CD4-positive, alpha-beta T cell (primary cell): ENCODE data around the gene KLRG1. TPM values are rescaled to one million over a fixed set of nuclear protein-coding genes. Genes with fewer than 3 reads are reported as not detected.

Source experiments
- ATAC-seq: fragments of 200-7000 bp; cut with Tn5 transposase; one replicate; pipeline ENCODE4 v1.10.0; 2022; ENCODE audit warnings: mild to moderate bottlenecking; ENCODE audit not compliant: poor library complexity
- CTCF ChIA-PET: fragments of 350-600 bp; sonication (Branson Sonifier 250); formaldehyde crosslinking; loops from one replicate; lab custom pipeline; 2021; ENCODE audit warnings: antibody characterized with exemption, inconsistent platforms; lab: Charles Lee
- POLR2A ChIA-PET: fragments of 350-600 bp; sonication (Branson Sonifier 250); formaldehyde crosslinking; loops from one replicate; lab custom pipeline; 2021; ENCODE audit warnings: antibody characterized with exemption, inconsistent platforms; lab: Charles Lee
- DNase-seq, 14 experiments: peaks; one replicate each; pipeline ENCODE4 v3.0.0-alpha.2; 2013 to 2020; ENCODE audit warnings: mixed read lengths in 2 of 14
- H3K27ac ChIP-seq, 2 donors: one replicate each; pipeline versions ENCODE4 v1.5.1 to v1.7.0; 2013; ENCODE audit warnings: low read length in 2 of 2, low read depth in 1 of 2, mild to moderate bottlenecking in 1 of 2
- H3K27me3 ChIP-seq, 2 experiments: 1 replicate in 1 of 2; 2 replicates in 1 of 2; pipeline versions ENCODE4 v1.6.1 to v1.7.0; 2013; ENCODE audit warnings: low read length in 2 of 2, control low read depth in 1 of 2, mild to moderate bottlenecking in 1 of 2, moderate library complexity in 1 of 2; ENCODE audit not compliant: insufficient read depth in 2 of 2, control insufficient read depth in 1 of 2
- H3K36me3 ChIP-seq: one replicate; pipeline ENCODE4 v1.6.1; 2013; ENCODE audit warnings: low read length, control low read depth; ENCODE audit not compliant: insufficient read depth
- H3K4me1 ChIP-seq: one replicate; pipeline ENCODE4 v1.6.1; 2013; ENCODE audit warnings: low read length, control low read depth; ENCODE audit not compliant: insufficient read depth
- H3K4me3 ChIP-seq: one replicate; pipeline ENCODE4 v1.5.1; 2013; ENCODE audit warnings: mild to moderate bottlenecking, low read length, moderate library complexity
- H3K9me3 ChIP-seq, 2 experiments: 1 replicate in 1 of 2; 2 replicates in 1 of 2; pipeline versions ENCODE4 v1.6.1 to v1.7.0; 2013; ENCODE audit warnings: low read length in 2 of 2, mild to moderate bottlenecking in 2 of 2, control low read depth in 1 of 2, moderate library complexity in 1 of 2; ENCODE audit not compliant: control insufficient read depth in 1 of 2, insufficient read depth in 1 of 2
- H3K27ac Mint-ChIP-seq: one replicate; pipeline ENCODE4 v1.8.0; 2020; ENCODE audit warnings: mixed read lengths
- H3K27me3 Mint-ChIP-seq: one replicate; pipeline ENCODE4 v1.8.0; 2021; ENCODE audit warnings: mixed read lengths
- H3K36me3 Mint-ChIP-seq: one replicate; pipeline ENCODE4 v1.8.0; 2021; ENCODE audit warnings: low read depth, mixed read lengths
- H3K4me1 Mint-ChIP-seq: one replicate; pipeline ENCODE4 v1.8.0; 2021; ENCODE audit warnings: low read depth, mixed read lengths
- H3K4me3 Mint-ChIP-seq: one replicate; pipeline ENCODE4 v1.8.0; 2020; ENCODE audit warnings: mild to moderate bottlenecking, mixed read lengths
- H3K9me3 Mint-ChIP-seq: one replicate; pipeline ENCODE4 v1.8.0; 2020; ENCODE audit warnings: mixed read lengths
- CTCF ChIP-seq: fragments of 200-600 bp; IDR thresholded peaks from one replicate; pipeline ENCODE4 v1.8.0; 2022; ENCODE audit warnings: antibody characterized with exemption, mild to moderate bottlenecking
- intact Hi-C, 2 experiments: fragments of 100-400 bp; cut with DNase I in 1 of 2; cut with micrococcal nuclease in 1 of 2; formaldehyde crosslinking; loops; one replicate each; pipeline versions ENCODE4 v1.15.1 to v1.9.0; 2023 to 2025; cut with DNase I, micrococcal nuclease
- total RNA-seq, 174 experiments: library from RNA in 2 of 174; stranded (reverse) in 2 of 174; gene quantifications; one replicate each; pipeline ENCODE4 v1.2.3 and lab custom pipeline; 2021 to 2026

The KLRG1 gene
- total RNA-seq, 2 experiments from 2014 or later, result 8.4 to 10.5 TPM

GRCh38 chr12:9033265-9033887, 44.0 kb downstream of the KLRG1 start:
- ChIA-PET CTCF (interaction anchor here (2.4 kb wide), 1 partner anchor 83 kb away, joined by 6 read pairs; the partner anchor contains the start of gene M6PR), POLR2A (interaction anchor here (1.4 to 3.9 kb wide), 2 partner anchors 73 to 83 kb away, joined by 4 to 33 read pairs; partner anchors contain the start of gene M6PR)
- TF ChIP-seq CTCF, result no peak
- H3K4me3 ChIP-seq, result no peak overlapping the region
- Mint-ChIP-seq H3K27ac (peak overlapping the region; percentile 25), H3K4me1 (peaks cover 73% of the 10 kb centered on the region), H3K27me3 (no peaks in the 10 kb centered on the region), H3K36me3 (peaks cover 34% of the 10 kb centered on the region), H3K4me3 (no peak overlapping the region), H3K9me3 (peaks cover 4% of the 10 kb centered on the region)
- H3K4me1 ChIP-seq, result peaks cover 63% of the 10 kb centered on the region
- intact Hi-C loops, result no loop called here
- no peak for ATAC-seq
- no peak for DNase-seq
- H3K9me3 ChIP-seq, result peaks cover 0 to 5% of the 10 kb centered on the region in 2 experiments
- H3K36me3 ChIP-seq, result peaks cover 15% of the 10 kb centered on the region
- no peaks in the 10 kb centered on the region for H3K27me3 ChIP-seq
- H3K27ac ChIP-seq, result no peak overlapping the region

GRCh38 chr12:9034095-9034494, 44.7 kb downstream of the KLRG1 start:
- Mint-ChIP-seq H3K9me3 (peaks cover 4% of the 10 kb centered on the region), H3K36me3 (peaks cover 34% of the 10 kb centered on the region), H3K27ac (peak overlapping the region; percentile 25), H3K4me1 (peaks cover 75% of the 10 kb centered on the region), H3K4me3 (no peak overlapping the region), H3K27me3 (no peaks in the 10 kb centered on the region)
- intact Hi-C loops, result no loop called here
- ATAC-seq (no peak), DNase-seq (no peak)
- ChIA-PET CTCF (interaction anchor here (0.7 to 2.4 kb wide), 3 partner anchors 16 to 84 kb away, joined by 3 to 6 read pairs (median 3); partner anchors contain the start of gene M6PR), POLR2A (interaction anchor here (3.9 kb wide), 1 partner anchor 83 kb away, joined by 33 read pairs; the partner anchor contains the start of gene M6PR)
- Histone ChIP-seq H3K27ac (no peak overlapping the region), H3K4me1 (peaks cover 63% of the 10 kb centered on the region), H3K9me3 (peaks cover 0 to 5% of the 10 kb centered on the region in 2 experiments), H3K27me3 (no peaks in the 10 kb centered on the region), H3K36me3 (peaks cover 15% of the 10 kb centered on the region), H3K4me3 (no peak overlapping the region)
- no peak for TF ChIP-seq CTCF

- ChIA-PET POLR2A (interaction anchor here (0.6 to 4.0 kb wide), 6 partner anchors 9 to 86 kb away, joined by 3 to 71 read pairs (median 4); partner anchors contain the start of gene M6PR), CTCF (interaction anchor here (1.0 to 4.1 kb wide), 3 partner anchors 10 to 86 kb away, joined by 4 to 57 read pairs (median 8); partner anchors contain the start of gene M6PR)
- H3K9me3 ChIP-seq, result peaks cover 0 to 5% of the 10 kb centered on the region in 2 experiments
- H3K4me1 ChIP-seq, result peaks cover 50% of the 10 kb centered on the region
- H3K4me1 Mint-ChIP-seq, result peaks cover 81% of the 10 kb centered on the region
- no peak overlapping the region for H3K4me3 Mint-ChIP-seq
- H3K36me3 ChIP-seq, result peaks cover 10% of the 10 kb centered on the region
- no peak for TF ChIP-seq CTCF
- H3K36me3 Mint-ChIP-seq, result peaks cover 39% of the 10 kb centered on the region
- no peaks in the 10 kb centered on the region for H3K27me3 ChIP-seq
- H3K9me3 Mint-ChIP-seq, result peaks cover 4% of the 10 kb centered on the region
- intact Hi-C loops, result loop anchor here in 1 of 2 experiments (5.0 kb wide), 1 partner anchor 39 kb away; no protein-coding TSS in a partner anchor
- ATAC-seq (no peak), DNase-seq (no peak)
- no peaks in the 10 kb centered on the region for H3K27me3 Mint-ChIP-seq
- no peak overlapping the region for H3K27ac ChIP-seq
- H3K4me3 ChIP-seq, result no peak overlapping the region
- H3K27ac Mint-ChIP-seq, result peak overlapping the region; percentile 50
Measured at GRCh38 chr12:9036227-9036626, 46.9 kb downstream of the KLRG1 start.
